ENCODE measurements around the gene THOC3.
"Not testable (repeated sequence)": the region's sequence is repeated elsewhere in the genome, so short reads cannot be mapped to it uniquely, and the experiment has no call there.

DNA sequence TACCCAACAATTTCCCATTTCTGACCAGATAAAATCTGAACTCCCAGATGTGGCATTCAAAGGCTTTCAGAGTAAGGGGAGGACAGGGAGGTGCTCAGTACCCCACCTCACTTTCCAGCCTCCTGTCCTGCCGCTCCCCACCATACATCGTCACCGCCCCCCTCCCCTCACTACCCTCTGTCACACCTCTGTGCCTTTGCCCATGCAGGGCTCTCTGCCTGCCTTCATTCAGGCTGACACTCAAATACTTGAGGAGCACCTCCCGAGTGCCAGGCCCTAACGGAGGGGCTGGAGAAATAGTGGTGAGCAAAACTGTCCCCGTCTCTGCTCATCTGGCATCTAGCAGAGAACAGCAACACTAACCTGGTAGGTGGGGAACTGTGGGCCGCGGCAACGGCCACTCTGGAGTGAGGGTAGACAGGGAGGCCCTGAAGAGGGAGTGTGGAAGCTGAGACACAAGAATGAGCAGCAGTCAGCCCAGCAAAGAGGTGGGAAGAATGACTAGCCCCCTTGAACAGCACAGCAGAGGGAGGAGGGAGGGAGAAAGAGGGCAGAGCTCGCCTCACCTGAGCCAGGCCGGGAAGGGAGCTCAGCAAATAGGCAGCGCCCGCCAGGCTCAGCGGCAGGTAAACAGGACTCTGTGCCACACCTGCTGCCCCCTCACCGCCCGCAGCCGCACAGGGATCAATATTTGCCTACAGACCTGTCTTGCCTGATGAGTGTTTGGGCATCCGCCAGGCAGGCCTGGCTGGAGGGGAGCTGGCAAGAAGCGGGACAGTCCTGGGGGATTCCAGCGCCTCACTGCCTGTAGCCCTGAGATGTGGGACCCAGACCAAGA, 54.1 kb downstream of the THOC3 start:
- TF ChIP-seq, protein P1, sequence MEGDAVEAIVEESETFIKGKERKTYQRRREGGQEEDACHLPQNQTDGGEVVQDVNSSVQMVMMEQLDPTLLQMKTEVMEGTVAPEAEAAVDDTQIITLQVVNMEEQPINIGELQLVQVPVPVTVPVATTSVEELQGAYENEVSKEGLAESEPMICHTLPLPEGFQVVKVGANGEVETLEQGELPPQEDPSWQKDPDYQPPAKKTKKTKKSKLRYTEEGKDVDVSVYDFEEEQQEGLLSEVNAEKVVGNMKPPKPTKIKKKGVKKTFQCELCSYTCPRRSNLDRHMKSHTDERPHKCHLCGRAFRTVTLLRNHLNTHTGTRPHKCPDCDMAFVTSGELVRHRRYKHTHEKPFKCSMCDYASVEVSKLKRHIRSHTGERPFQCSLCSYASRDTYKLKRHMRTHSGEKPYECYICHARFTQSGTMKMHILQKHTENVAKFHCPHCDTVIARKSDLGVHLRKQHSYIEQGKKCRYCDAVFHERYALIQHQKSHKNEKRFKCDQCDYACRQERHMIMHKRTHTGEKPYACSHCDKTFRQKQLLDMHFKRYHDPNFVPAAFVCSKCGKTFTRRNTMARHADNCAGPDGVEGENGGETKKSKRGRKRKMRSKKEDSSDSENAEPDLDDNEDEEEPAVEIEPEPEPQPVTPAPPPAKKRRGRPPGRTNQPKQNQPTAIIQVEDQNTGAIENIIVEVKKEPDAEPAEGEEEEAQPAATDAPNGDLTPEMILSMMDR (IDR thresholded peaks at IDR 0.05; ENCODE audit: extremely low read depth in 1 of 2, insufficient read depth in 1 of 2, low read depth in 1 of 2, low read length in 2 of 2) = not testable (repeated sequence)
- not testable (repeated sequence) for TF ChIP-seq POLR2AphosphoS5 (IDR thresholded peaks at IDR 0.05; ENCODE audit: insufficient read depth, low read depth, low read length); POLR2A (IDR thresholded peaks at IDR 0.05; ENCODE audit: low read depth, low read length); JUN (IDR thresholded peaks at IDR 0.05; ENCODE audit: borderline replicate concordance, insufficient read depth, insufficient read length, low read depth)
- TF ChIP-seq, protein P2, sequence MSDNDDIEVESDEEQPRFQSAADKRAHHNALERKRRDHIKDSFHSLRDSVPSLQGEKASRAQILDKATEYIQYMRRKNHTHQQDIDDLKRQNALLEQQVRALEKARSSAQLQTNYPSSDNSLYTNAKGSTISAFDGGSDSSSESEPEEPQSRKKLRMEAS (IDR thresholded peaks at IDR 0.05; ENCODE audit: insufficient read depth, insufficient read length) = not testable (repeated sequence)
